ENCODE measurements around the gene PIP5K1B. TPM values are rescaled to one million over a fixed set of nuclear protein-coding genes. Genes with fewer than 3 reads are reported as not detected.
A peak's percentile ranks its signal among the peaks of the same experiment; 100 is the strongest.

The PIP5K1B gene
- total RNA-seq, 1 experiment from 2014 or later = 3.4 TPM

GRCh38 chr9:68762570-68762969, 57.5 kb downstream of the PIP5K1B start:
- no peak for DNase-seq (ENCODE audit: extremely low read depth, low read depth)

DNA sequence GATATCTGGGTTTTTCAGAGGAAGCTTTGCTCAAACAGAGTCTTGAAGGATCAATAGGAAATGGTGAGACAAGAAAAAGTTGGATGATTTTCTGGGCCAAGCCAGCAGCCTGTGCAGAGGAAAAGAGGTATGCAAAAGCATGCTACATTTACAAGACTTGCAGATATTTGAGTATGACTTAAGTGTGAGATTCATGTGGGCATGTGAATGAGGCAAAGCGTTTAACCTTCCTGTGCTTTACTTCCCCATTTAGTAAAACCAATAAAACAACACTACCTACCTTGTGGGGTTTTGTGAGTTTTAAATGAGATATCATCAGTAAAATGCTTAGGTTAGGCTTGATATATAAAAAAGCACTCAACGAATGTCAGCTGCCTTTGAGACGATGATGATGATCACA, 58.1 kb downstream of the PIP5K1B start:
- DNase-seq (ENCODE audit: extremely low read depth, low read depth) = no peak

DNA sequence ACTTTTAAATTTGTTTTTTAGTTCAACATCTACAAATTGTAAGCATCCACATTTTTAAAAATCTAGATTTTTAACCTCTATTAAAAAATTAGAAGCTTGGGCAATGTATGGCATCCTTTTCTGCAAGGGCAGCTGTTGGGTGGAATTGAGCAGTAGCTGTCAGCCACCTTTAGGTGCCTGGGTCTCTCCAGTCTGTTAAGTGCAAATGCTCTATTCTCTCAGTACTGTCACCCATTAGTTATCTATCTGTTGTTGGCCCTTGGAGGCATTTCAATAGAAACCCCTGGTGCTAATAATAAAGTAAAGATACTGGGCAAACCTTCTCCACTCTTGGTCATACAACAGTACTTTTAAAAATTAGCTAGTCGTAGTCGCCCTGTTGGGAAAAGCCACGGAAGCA, 63.6 kb downstream of the PIP5K1B start:
- no peak for DNase-seq (ENCODE audit: extremely low read depth, low read depth)

DNA sequence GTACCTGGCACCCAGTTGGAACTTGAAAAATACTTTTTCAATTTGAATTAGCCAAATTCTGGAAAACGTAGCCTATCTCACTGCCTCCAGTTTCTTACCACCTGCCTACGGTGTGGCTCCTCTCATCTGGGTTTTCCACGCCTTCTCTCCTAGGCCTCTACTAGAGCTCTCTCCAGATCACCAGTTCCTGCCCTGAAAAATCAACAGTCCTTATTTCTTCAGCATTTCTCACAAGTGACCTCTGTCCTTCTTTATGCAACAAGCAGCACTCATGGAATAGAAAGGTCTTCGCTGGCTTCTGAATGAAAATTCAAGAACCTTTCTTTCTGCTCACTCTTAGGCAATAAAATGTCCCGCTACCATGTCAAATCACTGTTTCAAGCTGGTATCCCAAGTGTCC, 64.8 kb downstream of the PIP5K1B start:
- no peak for DNase-seq (ENCODE audit: extremely low read depth, low read depth)

GRCh38 chr9:68771376-68771775, 66.3 kb downstream of the PIP5K1B start:
- DNase-seq (ENCODE audit: extremely low read depth, low read depth) = no peak

GRCh38 chr9:68775003-68775730, 70.1 kb downstream of the PIP5K1B start:
- DNase-seq (ENCODE audit: extremely low read depth, low read depth) = peak; percentile 64

- no peak for DNase-seq (ENCODE audit: extremely low read depth, low read depth)
Measured at GRCh38 chr9:68777070-68777763, 72.2 kb downstream of the PIP5K1B start.

- no peak for DNase-seq (ENCODE audit: extremely low read depth, low read depth)
Measured at GRCh38 chr9:68778635-68779034, 73.6 kb downstream of the PIP5K1B start.

DNA sequence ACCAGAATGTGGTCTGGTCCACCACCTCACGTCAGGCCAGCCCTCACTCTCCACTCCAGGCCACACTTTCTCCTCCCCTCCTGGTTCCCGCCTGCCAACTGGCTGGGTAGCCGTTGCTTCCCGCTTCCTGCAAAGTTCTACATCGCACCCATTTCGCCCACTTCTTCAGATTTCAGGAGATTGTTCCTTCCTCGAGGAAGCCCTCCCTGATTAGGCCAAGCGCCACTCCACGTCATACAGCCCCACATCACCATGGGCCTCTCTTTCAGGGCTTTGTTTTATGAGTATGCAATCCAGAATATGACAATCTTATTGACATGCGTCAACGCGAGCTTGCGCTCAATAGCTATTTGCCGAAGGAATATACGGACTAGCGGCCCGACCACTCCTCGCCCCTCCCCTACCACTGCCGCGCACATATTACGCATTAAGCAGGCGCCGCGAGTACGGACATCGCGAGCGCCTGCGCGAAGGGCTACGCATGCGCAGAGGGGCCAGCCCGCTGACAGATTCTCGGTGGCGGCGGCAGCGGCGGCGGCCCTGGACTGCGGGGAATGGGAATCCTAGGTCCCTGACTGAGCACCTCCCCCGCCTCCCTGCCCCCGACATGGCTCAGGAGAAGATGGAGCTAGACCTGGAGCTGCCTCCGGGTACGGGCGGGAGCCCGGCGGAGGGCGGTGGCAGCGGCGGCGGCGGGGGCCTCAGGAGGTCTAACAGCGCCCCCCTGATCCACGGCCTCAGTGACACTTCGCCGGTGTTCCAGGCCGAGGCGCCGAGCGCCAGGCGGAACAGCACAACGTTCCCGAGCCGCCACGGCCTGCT, 74.7 kb downstream of the PIP5K1B start:
- DNase-seq (ENCODE audit: extremely low read depth, low read depth) = peak; percentile 92

- no peak for DNase-seq (ENCODE audit: extremely low read depth, low read depth)
Measured at GRCh38 chr9:68780380-68780712, 75.3 kb downstream of the PIP5K1B start.

DNA sequence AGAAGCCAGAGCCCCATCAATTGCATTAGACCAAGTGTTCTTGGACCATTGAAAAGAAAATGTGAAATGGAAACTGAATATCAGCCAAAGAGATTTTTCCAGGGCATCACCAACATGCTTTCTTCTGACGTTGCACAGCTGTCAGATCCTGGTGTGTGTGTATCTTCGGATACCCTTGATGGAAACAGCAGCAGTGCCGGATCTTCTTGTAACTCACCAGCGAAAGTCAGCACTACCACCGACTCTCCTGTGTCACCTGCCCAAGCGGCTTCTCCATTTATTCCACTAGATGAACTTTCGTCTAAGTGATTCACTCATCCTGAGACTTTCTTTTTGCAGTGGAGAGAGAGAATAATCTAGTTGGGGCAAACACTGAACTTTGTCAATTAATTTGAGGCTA, 75.7 kb downstream of the PIP5K1B start:
- DNase-seq (ENCODE audit: extremely low read depth, low read depth) = no peak

- DNase-seq (ENCODE audit: extremely low read depth, low read depth) = no peak
Measured at GRCh38 chr9:68781928-68782327, 76.9 kb downstream of the PIP5K1B start.

GRCh38 chr9:68782546-68782945, 77.5 kb downstream of the PIP5K1B start:
- no peak for DNase-seq (ENCODE audit: extremely low read depth, low read depth)

- DNase-seq (ENCODE audit: extremely low read depth, low read depth) = no peak
Measured at GRCh38 chr9:68785965-68786364, 80.9 kb downstream of the PIP5K1B start.

GRCh38 chr9:68791169-68791568, 86.1 kb downstream of the PIP5K1B start:
- no peak for DNase-seq (ENCODE audit: extremely low read depth, low read depth)

DNA sequence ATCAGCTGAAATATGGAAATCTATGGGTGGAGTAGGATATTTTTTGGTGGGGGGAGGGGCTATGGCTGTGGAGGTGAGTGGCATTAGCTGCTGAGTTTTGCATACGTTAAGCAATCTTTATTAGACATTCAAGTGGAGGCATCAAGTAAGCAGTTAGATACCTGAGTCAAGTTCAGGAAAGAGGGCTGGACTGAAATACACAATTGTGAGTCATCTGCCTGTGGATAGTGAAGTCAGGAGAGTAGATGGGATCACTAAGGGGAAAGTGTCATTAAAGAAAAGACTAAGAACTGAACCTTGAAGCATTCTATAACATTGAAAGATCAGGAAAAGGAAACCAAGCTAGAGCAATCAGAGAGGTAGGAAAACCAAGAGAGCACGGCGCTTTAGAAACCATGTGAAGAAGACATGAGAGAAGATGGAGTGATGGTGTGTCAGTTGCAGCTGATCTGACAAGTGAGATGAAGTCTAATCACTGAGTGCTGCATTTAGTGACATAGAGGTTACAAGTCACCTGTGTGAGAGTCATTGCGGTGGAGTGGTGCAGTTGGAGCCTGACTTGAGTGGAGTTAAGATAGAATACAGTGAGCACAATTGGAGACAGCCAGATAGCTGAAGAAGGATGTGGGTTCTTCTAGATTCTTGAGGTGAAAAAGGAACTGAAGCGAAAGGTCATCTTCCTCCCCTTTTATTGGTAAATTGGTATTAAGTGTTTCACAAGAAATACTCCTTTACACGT, 88.7 kb downstream of the PIP5K1B start:
- no peak for DNase-seq (ENCODE audit: extremely low read depth, low read depth)

DNA sequence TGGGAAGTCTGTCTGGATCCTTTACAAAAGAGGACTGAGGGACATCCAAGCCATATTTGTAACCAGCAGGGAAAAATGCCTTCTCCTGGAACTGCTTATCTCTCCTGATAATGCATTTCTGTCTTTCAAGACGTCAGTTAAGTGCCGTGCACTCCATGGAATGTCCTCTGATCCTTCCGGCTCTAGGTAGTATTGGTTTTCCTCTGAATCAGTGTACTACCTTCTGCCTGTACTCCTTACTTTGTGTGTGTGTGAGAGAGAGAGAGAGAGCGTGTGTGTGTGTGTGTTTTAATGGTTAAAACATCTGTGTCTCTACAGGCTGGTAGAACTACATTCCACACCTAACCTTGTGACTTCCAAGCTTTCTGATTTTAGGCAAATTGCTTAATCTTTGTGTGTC, 89.9 kb downstream of the PIP5K1B start:
- no peak for DNase-seq (ENCODE audit: extremely low read depth, low read depth)

- DNase-seq (ENCODE audit: extremely low read depth, low read depth) = no peak
Measured at GRCh38 chr9:68795411-68795810, 90.4 kb downstream of the PIP5K1B start.

DNA sequence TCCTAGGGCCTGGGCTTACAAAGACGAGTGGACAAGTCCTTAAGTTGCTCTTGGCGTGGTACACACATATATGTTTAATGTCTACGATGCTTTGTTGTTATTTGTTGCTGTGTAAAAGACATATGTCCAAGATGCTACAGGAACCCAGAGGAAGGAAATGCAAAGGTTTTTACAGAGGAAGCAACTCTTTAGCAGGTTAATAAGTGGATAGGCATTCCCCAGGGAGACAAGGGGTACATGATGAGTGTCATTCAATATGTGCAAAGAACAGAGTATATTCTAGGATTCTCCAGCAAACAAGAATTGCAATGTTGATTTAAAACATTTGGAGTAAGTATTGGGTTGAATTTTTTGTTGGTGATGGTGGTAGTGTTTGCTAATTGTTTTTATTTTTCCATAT, 92.1 kb downstream of the PIP5K1B start:
- DNase-seq (ENCODE audit: extremely low read depth, low read depth) = no peak

GRCh38 chr9:68798423-68798822, 93.4 kb downstream of the PIP5K1B start:
- DNase-seq (ENCODE audit: extremely low read depth, low read depth) = no peak

DNA sequence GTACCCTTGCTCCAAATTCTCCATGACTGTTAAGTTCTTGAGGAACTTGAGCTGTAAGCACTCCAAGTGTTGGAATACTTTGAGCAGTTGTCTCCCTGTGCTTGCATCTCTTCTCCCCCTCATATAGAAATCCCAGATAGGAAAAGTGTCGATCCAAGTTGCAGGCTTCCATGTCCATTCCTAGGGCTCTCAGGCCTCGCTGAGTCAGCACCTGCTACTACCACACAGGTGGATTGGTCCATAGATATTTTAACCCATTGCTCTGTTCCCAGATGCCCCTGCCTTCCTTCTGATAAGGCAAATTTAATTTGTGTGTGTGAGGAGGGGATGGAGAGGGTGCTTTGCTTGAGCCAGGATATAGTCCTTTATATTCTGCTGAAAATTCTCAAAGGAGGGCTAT, 95.8 kb downstream of the PIP5K1B start:
- DNase-seq (ENCODE audit: extremely low read depth, low read depth) = no peak
